T-helper 17 cell (primary cell): ENCODE measurements around the gene SCAF11. TPM values are rescaled to one million over a fixed set of nuclear protein-coding genes. Genes with fewer than 3 reads are reported as not detected.

Source experiments
- ATAC-seq: fragments of 150-1000 bp; cut with Tn5 transposase; 2 replicates; pipeline ENCODE4 v1.10.0; 2021; ENCODE audit warnings: mild to moderate bottlenecking, moderate library complexity
- DNase-seq, 3 donors: peaks; one replicate each; pipeline versions ENCODE4 v3.0.0 to v3.0.0-alpha.2; 2020 to 2021
- H3K9me3 ChIP-seq: one replicate; pipeline ENCODE4 v1.7.0; 2013; ENCODE audit warnings: low read length, mild to moderate bottlenecking; ENCODE audit not compliant: control insufficient read depth, poor library complexity, severe bottlenecking
- H3K27ac Mint-ChIP-seq: one replicate; pipeline ENCODE4 v1.8.0; 2022; ENCODE audit warnings: mild to moderate bottlenecking, moderate library complexity, mixed read lengths
- H3K27me3 Mint-ChIP-seq: one replicate; pipeline ENCODE4 v1.8.0; 2022; ENCODE audit warnings: mixed read lengths
- H3K36me3 Mint-ChIP-seq: one replicate; pipeline ENCODE4 v1.8.0; 2022; ENCODE audit warnings: low read depth, mixed read lengths
- H3K4me1 Mint-ChIP-seq: one replicate; pipeline ENCODE4 v1.8.0; 2022; ENCODE audit warnings: mild to moderate bottlenecking, mixed read lengths
- H3K4me3 Mint-ChIP-seq: one replicate; pipeline ENCODE4 v1.8.0; 2022; ENCODE audit warnings: mild to moderate bottlenecking, moderate library complexity, mixed read lengths
- total RNA-seq, 4 donors: library from RNA in 2 of 4; stranded (reverse) in 2 of 4; gene quantifications; one replicate each; pipeline ENCODE4 v1.2.3 and lab custom pipeline; 2022 to 2026

Gene SCAF11
- total RNA-seq, 2 donors from 2014 or later, result 165 to 166 TPM

DNA sequence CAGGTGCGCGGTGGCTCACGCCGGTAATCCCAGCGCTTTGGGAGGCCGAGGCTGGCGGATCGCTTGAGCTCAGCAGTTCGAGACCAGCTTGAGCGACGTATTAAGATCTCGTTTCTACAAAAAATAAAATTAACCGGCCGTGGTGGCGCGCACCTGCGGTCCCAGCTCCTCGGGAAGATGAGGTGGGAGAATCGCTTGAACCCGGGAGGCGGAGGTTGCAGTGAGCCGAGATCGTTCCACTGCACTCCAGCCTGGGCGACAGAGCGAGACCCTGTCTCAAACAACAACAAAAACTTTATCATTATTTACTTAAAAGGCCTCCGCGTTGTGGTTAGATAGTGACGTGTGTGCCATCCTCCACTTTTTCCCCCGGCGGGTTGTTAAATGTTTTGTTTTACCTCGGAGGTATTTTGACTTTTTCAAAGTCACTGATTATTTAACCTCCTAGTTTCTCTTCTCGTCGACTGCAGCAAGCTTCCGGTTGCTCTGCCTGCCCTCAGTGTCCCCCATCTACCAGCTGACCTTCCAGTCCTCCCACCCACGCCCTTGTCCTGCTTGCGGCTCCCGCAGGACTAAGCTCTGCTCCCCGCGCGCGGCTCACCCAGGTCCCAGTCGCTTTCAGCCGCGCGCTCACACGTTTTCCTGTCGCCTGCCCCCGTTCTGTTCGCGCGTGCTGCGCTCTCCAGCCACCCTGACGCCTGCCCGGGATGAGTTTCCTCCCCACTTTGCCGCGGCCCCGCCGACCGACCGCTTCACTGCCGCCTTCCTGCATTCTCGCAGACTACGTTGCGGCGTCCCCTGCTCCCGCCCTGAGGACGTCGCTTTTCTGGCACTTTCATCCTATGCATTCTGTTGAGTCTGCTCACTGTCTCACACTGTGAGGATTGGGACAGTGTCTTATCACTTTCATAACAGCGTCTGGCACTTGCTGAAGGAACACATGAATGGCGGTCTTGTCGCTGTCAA is 1.2 kb upstream of the SCAF11 start:
- H3K9me3 ChIP-seq, result no peaks in the 10 kb centered on the region
- peak overlapping the region; percentile 100 for H3K27ac Mint-ChIP-seq
- no peaks in the 10 kb centered on the region for H3K27me3 Mint-ChIP-seq
- H3K36me3 Mint-ChIP-seq, result peaks cover 6% of the 10 kb centered on the region
- H3K4me1 Mint-ChIP-seq, result peaks cover 41% of the 10 kb centered on the region
- ATAC-seq (peak; percentile 19), DNase-seq (peak; percentile 46 to 64 (median 54))
- H3K4me3 Mint-ChIP-seq, result peak overlapping the region; percentile 99

DNA sequence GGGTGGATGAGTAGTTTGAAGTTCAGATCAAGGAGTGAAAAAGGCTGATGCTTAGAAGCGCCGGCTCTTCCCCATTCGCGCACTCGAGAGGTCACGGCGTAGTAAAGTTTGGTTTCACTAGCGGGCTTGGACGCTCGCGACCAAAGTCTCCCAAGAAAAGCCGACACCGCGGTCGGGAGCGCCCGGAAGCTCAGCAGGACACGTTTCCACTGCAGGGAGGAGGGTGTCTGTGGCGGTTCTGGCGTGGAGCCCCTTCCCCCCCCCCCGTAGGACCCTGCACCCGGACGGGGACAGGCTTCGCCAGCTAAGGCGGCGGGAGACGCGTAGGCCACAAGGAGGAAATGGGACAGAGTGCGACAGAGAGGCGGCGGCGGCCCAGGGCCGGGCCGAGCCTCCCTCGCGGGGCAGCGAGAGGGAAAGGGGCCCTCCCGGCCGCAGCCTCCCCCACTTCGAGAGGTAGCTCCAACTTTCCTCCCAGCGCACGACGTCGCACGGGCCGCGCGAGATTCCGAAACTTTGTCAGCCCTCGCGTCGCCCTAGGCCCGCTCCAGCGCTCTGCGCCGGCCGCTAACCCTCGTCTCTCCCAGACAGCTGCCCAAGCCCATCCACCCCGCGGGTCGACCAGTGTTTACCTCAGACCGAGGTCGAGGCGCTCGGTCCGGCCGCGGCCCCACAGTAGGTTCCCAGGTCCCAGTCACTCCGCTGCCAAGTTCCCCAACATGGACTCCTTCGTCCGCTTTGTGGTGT is 480 bp downstream of the SCAF11 start:
- H3K4me3 Mint-ChIP-seq, result peak overlapping the region; percentile 99
- ATAC-seq, result peak; percentile 12
- peak overlapping the region; percentile 100 for H3K27ac Mint-ChIP-seq
- no peaks in the 10 kb centered on the region for H3K27me3 Mint-ChIP-seq
- no peaks in the 10 kb centered on the region for H3K9me3 ChIP-seq
- peaks cover 53% of the 10 kb centered on the region for H3K4me1 Mint-ChIP-seq
- H3K36me3 Mint-ChIP-seq, result peaks cover 12% of the 10 kb centered on the region
- peak; percentile 24 to 41 (median 40) for DNase-seq

DNA sequence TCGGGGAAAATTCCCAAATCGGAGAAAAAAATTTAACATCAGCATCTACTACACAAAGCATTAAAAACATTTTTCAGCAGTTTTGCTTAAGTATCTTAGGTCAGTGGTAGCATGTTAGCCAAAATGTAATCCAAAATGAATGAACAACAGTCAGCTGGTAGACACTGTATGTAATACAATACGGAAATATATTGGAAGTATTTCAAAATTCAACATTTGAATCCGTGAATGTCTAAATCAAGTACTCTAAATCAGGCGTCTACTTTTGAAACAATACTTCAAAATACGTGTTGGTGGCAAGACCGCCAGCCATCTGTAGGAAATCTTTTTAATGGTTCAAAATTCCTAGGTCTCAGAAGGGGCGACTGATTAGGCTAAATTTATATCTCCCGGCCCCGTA is 1.1 kb downstream of the SCAF11 start:
- peaks cover 12% of the 10 kb centered on the region for H3K36me3 Mint-ChIP-seq
- no peaks in the 10 kb centered on the region for H3K27me3 Mint-ChIP-seq
- ATAC-seq, result no peak
- peaks cover 56% of the 10 kb centered on the region for H3K4me1 Mint-ChIP-seq
- no peaks in the 10 kb centered on the region for H3K9me3 ChIP-seq
- DNase-seq, result no peak
- H3K27ac Mint-ChIP-seq, result peak overlapping the region; percentile 100
- H3K4me3 Mint-ChIP-seq, result peak overlapping the region; percentile 99

- Mint-ChIP-seq H3K36me3 (peaks cover 12% of the 10 kb centered on the region), H3K27ac (peak overlapping the region; percentile 100), H3K27me3 (no peaks in the 10 kb centered on the region), H3K4me1 (peaks cover 62% of the 10 kb centered on the region), H3K4me3 (peak overlapping the region; percentile 63)
- DNase-seq (no peak), ATAC-seq (no peak)
- H3K9me3 ChIP-seq, result no peaks in the 10 kb centered on the region
These were observed 2.1 kb downstream of the SCAF11 start for GRCh38 chr12:45988264-45988663.

DNA sequence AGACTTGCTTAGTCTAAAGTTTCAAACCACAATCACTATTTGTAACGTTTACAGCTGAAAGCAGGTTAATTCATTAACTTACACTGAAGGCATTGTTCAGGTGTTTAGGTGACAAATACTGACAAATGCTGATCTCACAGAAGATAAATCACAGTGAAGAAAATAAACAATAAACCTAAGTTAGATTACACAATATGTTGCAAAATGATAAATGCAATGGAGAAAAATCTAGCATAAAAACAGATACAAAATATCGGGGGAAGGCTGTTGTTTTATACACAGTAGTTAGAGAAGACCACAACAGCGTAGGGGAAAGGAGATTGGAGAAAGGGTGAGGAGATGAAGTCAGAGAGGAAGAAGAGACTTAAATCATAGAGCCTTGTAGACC is 3.0 kb downstream of the SCAF11 start:
- no peaks in the 10 kb centered on the region for H3K9me3 ChIP-seq
- Mint-ChIP-seq H3K4me3 (peak overlapping the region; percentile 88), H3K36me3 (peaks cover 12% of the 10 kb centered on the region), H3K4me1 (peaks cover 69% of the 10 kb centered on the region), H3K27me3 (no peaks in the 10 kb centered on the region), H3K27ac (peak overlapping the region; percentile 100)
- no peak for DNase-seq
- no peak for ATAC-seq

GRCh38 chr12:45986641-45987339 is 3.6 kb downstream of the SCAF11 start:
- Mint-ChIP-seq H3K4me3 (peak overlapping the region; percentile 88), H3K36me3 (peaks cover 10% of the 10 kb centered on the region)

DNA sequence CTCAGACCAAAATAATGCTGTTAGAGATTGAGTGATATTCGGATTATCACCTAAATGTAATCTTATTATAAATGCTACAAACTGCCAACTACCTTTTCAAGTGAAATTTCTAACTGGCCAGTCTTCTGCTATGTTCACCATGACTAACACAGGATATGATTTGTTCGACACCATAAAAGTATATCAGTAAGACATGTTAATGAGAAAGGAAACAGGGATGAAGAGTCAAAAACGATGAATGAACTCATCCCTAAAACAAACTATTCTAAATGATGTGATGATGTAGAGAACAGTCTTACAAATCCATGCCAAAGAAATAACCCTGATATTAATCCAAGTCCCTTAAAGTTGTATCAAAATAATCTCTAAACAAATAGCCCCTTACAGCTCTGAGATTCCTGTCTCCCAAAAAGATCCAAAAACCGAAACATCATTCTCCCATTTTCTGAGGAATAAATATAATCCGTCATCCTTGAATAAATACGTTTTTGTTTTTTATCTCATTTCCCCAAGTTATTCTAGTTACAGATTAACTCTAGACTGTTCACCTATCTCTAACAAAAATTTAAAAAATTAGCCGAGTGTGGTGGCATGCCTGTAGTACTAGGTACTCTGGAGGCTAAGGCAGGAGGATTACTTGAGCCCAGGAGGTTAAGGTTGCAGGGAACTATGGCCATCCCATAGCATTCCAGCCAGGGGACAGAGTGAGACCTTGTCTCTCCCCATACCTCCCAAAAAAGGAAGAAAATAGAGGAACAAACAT is 9.1 kb downstream of the SCAF11 start:
- ATAC-seq, result no peak
- peaks cover 68% of the 10 kb centered on the region for H3K4me1 Mint-ChIP-seq
- DNase-seq, result no peak
- H3K27me3 Mint-ChIP-seq, result no peaks in the 10 kb centered on the region
- H3K27ac Mint-ChIP-seq, result no peak overlapping the region
- no peak overlapping the region for H3K4me3 Mint-ChIP-seq
- peaks cover 4% of the 10 kb centered on the region for H3K36me3 Mint-ChIP-seq
- no peaks in the 10 kb centered on the region for H3K9me3 ChIP-seq

More at GRCh38 chr12:45986641-45987339, 3.6 kb downstream of the SCAF11 start:
- Mint-ChIP-seq H3K27ac (peak overlapping the region; percentile 100), H3K4me1 (peaks cover 65% of the 10 kb centered on the region), H3K27me3 (no peaks in the 10 kb centered on the region)
- no peak for ATAC-seq
- DNase-seq, result no peak
- no peaks in the 10 kb centered on the region for H3K9me3 ChIP-seq

GRCh38 chr12:45980540-45980939 is 9.8 kb downstream of the SCAF11 start:
- Mint-ChIP-seq H3K36me3 (no peaks in the 10 kb centered on the region), H3K4me3 (no peak overlapping the region), H3K4me1 (peaks cover 66% of the 10 kb centered on the region), H3K27me3 (no peaks in the 10 kb centered on the region), H3K27ac (no peak overlapping the region)
- DNase-seq (no peak), ATAC-seq (no peak)
- no peaks in the 10 kb centered on the region for H3K9me3 ChIP-seq

GRCh38 chr12:45978108-45978507 is 12.3 kb downstream of the SCAF11 start:
- no peak for ATAC-seq
- H3K27ac Mint-ChIP-seq, result peak overlapping the region; percentile 53
- H3K9me3 ChIP-seq, result no peaks in the 10 kb centered on the region
- DNase-seq, result no peak
- H3K4me3 Mint-ChIP-seq, result no peak overlapping the region
- peaks cover 63% of the 10 kb centered on the region for H3K4me1 Mint-ChIP-seq
- H3K36me3 Mint-ChIP-seq, result peaks cover 8% of the 10 kb centered on the region
- H3K27me3 Mint-ChIP-seq, result no peaks in the 10 kb centered on the region

- H3K4me3 Mint-ChIP-seq, result no peak overlapping the region
- peaks cover 8% of the 10 kb centered on the region for H3K36me3 Mint-ChIP-seq
- DNase-seq (no peak), ATAC-seq (no peak)
- H3K4me1 Mint-ChIP-seq, result peaks cover 60% of the 10 kb centered on the region
- peak overlapping the region; percentile 53 for H3K27ac Mint-ChIP-seq
- no peaks in the 10 kb centered on the region for H3K27me3 Mint-ChIP-seq
- H3K9me3 ChIP-seq, result no peaks in the 10 kb centered on the region
These were observed 12.8 kb downstream of the SCAF11 start for GRCh38 chr12:45977620-45978019.

DNA sequence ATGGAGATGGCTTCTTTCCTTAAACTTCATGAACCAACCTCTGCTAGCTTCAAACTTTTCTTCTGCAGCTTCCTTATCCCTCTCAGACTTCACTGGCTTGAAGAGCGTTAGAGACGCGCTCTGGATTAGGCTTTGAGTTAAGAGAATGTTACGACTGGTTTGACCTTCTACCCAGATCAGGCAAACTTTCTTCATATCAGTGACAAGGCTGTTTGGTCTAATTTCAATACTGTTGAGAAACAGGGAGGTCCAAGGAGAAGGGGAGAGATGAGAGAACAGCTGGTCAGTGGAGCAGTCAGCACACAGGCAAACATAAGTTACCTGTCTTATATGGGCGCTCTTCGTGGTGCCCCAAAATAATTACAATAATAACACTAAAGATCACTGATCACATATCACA is 14.9 kb downstream of the SCAF11 start:
- Mint-ChIP-seq H3K36me3 (peaks cover 8% of the 10 kb centered on the region), H3K4me3 (no peak overlapping the region), H3K27ac (peak overlapping the region; percentile 30), H3K27me3 (no peaks in the 10 kb centered on the region), H3K4me1 (peaks cover 62% of the 10 kb centered on the region)
- H3K9me3 ChIP-seq, result no peaks in the 10 kb centered on the region
- DNase-seq (no peak), ATAC-seq (no peak)

DNA sequence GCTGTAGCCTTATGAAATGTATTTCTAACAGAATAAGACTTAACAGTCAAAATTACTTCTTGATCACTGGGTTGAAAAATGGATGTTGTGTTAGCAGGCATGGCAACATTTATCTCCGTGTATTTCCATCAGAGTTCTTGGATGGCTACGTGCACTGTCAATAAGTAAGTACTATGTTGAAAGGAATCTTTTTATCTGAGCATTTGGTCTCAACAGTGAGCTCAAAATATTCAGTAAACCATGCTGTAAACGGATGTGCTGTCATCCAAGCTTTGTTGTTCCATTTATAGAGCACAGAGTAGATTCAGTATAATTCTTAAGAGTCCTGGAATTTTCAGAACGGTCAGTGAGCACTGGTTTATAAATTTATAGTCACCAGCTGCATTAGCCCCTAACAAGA is 15.5 kb downstream of the SCAF11 start:
- H3K9me3 ChIP-seq, result no peaks in the 10 kb centered on the region
- Mint-ChIP-seq H3K27ac (no peak overlapping the region), H3K4me3 (peak overlapping the region; percentile 46), H3K27me3 (no peaks in the 10 kb centered on the region), H3K4me1 (peaks cover 61% of the 10 kb centered on the region), H3K36me3 (peaks cover 8% of the 10 kb centered on the region)
- ATAC-seq, result no peak
- no peak for DNase-seq
